GM19239 (cell line): Measurements from ENCODE around the gene ANKRD49.

Experiments used
- DNase-seq: peaks from one replicate; pipeline ENCODE4 v3.0.0; 2011; ENCODE audit warnings: low spot score; ENCODE audit not compliant: insufficient read length
- FAIRE-seq: peaks from 2 replicates; lab custom pipeline; 2011; peaks lifted over from hg19 to GRCh38; lab: Jason Lieb, UNC

The ANKRD49 gene, protein sequence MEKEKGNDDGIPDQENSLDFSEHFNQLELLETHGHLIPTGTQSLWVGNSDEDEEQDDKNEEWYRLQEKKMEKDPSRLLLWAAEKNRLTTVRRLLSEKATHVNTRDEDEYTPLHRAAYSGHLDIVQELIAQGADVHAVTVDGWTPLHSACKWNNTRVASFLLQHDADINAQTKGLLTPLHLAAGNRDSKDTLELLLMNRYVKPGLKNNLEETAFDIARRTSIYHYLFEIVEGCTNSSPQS

DNA sequence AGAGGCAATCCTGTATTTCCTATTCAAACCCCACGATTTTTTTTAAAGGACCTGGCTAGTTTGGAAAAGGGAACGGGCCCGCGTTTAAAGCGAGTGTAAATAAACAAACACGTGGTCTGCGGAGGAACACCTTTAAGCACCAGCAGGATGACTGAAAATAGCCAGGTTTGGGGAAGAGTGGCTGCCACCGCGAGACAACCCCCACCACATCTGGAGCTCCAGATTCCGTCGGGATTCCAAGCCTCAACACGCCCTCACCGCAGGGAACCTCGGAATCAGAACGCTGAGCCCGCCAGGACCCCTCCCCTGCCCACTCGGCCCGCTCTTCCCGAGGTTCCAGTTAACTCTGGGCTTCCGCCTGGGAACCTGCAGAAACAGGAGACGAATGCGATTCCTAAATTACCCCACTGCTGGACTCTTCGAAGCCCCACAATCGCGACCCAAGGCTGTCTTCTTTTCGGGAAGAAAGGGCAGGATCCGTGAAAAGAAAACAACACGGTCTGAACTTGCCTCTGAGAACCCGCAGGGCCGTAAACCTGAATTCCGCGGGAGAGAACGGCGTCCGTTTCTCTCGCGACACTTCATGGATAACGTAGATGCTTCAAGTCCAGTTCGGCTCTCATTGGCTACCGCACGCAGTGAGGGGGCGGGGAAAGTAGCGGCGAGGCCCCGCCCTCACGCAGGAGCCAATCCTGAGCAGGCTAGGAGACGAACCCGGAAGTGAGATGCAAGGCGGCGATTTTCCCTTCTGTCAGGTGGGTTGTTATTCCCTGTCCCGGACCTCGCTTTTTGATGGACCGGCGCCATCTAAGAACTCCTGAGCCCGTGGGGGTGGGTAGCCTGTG lies at the start of gene ANKRD49, which contains the start of gene MRE11:
Gene ANKRD49 (plus strand): TSS at position 704 of the 845 bp plus-strand sequence. CDS start 2,710 bp downstream, outside the sequence.
Gene MRE11 (minus strand): TSS at position 564 of the 845 bp plus-strand sequence. CDS start 1,043 bp downstream, outside the sequence.
- peak; percentile 65 for DNase-seq
- peak; percentile 100 for FAIRE-seq

DNA sequence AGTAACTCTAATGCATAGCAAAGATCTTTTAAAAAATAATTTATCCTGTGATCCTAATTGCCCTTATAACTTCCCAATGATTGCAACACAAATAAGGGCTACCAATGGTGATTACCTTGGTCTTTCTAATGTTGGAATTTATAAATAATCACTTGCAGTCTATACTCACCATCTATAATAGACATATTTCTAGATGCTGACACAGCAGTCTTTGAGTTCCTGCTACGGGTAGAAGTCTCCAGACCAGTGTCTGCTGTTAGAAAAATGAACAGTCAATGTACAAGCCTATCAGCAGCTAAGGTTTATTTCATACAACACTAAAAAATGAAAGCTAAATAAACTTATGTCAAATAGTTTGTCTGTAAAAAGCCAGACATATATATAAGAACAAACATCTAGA lies 48.1 kb upstream of the ANKRD49 start:
- no peak for DNase-seq
- FAIRE-seq = no peak

DNA sequence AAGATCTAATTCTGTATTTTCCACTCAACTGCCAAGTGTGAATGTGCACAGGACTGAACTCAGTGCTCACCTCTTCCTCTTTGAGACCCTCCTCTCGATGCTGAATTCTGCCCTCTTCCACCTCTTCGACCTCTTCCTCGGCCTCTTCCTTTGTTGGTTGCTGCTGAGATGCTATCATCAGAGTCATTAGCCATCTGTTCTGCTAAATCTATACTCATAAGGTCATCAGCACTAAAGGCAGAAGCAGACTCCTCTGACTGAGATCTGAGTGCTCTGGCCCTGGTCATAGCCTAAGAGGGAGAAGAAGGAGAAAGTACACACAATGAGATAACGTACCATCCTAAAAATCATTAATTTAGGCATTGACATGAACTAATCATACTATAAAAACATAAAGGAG lies 46.6 kb upstream of the ANKRD49 start:
- FAIRE-seq (no peak), DNase-seq (no peak)

DNA sequence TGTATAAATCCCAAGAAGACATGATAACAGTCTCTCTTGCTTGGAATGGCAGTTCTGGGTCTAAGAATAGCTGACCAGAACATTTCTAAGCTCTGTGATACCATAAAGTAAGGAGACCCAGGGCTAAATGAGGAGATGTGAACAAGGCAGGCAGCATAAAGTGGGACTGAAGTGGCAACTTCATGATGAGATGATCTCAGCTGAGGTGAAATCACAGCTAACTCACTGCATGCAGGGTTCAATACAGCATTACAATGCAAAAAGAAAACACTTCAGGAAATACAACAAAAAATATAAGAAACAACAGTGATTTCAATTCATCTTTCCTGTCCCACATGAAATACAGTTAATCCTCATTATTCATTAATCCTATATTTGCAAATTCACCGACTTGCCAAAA lies 44.8 kb upstream of the ANKRD49 start:
- FAIRE-seq (no peak), DNase-seq (no peak)

DNA sequence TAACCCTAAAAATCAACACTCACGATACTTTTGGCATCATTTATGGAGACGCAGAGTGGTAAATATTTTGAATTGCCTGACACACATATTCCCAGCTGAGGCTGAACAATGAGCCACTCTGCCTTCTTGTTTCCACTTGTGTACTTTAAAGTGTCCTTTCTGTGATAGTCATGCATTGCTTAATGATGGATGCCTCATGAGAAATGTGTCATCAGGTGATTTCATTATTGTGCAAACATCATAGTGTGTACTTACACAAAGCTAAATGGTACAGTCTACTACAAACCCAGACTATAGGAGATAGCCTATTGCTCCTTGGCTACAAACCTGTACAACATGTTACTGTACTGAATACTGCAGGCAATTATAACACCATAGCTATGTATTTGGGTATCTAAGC lies 44.3 kb upstream of the ANKRD49 start:
- DNase-seq = no peak
- no peak for FAIRE-seq

DNA sequence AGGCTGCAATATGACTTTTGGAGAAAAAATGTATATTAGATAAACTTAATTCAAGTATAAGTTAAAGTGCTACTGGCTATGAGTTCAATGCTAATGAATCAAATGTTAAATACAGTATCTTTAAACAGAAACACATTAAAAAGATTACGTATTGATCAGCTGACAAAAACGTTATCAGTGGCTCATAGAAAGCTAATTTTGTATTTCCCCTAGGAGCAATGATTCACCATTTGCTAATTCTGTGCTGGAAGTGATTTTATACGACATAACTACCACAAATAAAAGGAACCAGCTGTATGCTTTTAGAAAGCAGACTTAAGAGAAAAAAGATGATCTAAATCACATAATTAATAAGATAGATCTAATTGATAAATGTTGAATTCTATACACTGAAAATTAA lies 43.7 kb upstream of the ANKRD49 start:
- DNase-seq = no peak

DNA sequence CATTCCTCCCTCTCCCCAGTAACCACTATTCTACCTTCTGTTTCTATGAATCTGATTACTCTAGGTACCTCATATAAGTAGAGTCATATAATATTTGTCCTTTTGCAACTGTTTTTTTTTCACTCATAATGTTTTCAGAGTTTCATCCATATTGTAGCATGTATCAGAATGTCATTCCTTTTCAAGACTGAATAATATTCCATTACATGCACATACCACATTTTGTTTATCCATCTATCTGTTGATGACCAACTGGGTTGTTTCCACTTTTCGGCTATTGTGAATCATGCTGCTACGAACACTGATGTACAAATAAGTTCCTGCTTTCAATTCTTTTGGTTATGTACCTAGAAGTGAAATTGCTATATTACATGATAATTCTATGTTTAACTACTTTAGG lies 40.8 kb upstream of the ANKRD49 start:
- no peak for FAIRE-seq
- DNase-seq = no peak

More for the DNA sequence above, 43.7 kb upstream of the ANKRD49 start:
- FAIRE-seq = no peak

DNA sequence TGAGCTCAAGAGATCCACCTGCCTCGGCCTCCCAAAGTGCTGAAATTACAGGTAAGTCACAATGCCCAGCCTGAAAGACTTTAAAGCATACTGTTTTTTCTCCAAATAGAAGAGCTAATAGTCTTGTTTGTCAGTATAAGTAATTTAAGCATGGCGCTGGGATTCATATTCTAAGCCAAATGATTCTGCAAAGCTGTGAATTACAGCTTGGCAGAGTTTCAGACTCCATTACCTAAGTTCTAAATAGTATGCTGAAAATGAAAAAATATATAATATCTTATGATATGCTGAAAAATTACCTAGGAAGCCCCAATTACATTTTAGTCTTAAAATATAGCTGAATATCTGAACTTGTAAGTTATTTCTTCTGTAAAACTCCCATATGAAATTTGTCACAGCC lies 39.5 kb upstream of the ANKRD49 start:
- no peak for DNase-seq
- FAIRE-seq = no peak

DNA sequence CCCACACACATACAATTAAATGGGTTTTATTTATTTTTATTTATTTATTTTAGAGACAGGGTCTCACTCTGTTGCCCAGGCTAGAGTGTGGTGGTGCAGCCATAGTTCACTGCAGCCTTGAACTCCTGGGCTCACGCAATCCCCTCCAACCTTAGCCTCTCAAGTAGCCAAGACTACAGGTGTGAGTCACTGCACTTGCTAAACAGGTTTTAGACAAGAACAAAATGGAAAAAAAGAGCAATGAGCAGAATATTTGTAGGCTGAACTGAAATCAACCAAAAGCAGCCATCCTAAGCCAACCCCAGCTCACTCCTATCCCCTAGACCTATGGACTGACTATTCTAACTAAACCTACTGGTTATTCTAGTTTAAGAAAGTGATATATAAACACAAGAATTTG lies 37.9 kb upstream of the ANKRD49 start:
- FAIRE-seq (no peak), DNase-seq (no peak)

DNA sequence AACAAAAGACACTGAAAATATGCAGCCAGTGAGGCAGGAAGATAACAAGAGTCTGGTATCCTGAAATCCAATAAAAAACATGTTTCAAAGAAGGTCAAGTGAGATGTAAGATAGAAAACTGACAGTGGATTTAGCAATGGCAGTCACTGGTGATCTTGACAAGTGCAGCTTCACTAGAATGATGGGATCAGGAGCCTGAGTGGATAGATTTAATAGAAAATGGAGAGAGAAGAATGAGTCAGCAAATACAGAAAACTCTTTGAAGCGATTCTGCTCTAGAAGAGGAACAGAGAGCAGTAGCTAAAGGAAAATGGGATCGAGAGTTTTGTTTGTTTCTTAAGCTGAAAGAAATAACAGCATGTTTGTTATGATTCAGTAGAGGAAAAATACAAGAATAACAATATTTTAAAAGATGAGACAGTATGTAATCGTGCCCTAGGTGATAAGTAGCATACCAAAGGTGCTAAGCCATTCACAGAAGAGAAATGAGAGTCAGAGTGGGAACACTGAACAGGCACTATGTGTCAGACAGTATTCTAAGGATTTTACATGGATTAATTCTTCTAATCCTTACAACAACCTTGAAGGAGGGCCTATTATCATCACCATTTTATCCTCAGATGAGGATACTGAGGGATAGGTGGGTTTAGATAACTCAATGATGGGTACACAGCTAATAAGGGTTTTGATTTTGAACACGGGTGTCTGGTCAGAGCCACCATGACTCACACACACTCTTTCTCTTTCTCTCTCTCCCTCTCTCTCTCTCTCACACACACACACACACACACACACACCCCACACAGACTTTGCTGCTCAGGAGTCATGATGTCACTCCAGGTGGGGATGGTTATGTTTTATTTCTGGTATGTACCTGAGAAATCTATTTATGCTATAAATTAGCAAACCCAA lies 36.4 kb upstream of the ANKRD49 start:
- DNase-seq = no peak
- FAIRE-seq = peak; percentile 26

DNA sequence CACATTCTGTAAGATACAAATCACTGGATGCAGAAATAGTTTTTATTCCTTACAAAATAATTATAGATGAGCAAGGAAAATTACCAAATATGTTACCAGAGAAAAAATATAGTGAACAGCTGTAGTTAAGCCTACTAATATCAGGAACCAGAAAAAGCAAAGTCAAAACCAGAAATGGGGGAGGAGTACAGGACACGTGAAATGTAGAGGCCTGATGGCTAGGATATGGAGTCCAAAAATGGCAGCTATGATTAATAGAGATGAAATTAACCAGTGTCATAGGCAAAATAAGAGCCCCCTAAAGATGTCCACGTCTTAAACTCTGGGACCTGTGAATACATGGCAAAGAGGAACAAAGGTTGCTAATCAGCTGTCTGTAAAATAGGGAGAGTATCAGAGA lies 34.2 kb upstream of the ANKRD49 start:
- no peak for FAIRE-seq
- DNase-seq = no peak

DNA sequence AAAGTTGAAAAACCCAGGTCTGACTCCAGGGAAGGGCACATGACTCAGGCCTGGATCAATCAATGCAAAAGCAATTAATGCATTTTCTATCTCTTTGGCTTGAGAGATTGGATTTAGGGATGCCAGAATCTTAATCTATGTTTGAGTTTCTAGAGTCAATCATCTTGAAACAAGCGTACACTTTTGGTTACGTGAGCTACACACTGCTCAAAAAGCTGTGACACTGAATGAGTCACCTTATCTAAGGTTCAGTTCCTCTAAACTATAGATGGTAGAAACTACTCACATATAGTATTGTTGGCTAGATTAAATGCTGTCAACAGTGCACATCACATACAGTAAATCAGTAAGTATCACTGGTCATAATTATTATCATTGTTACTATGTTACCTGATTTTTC lies 24.4 kb upstream of the ANKRD49 start:
- peak; percentile 71 for FAIRE-seq
- no peak for DNase-seq

DNA sequence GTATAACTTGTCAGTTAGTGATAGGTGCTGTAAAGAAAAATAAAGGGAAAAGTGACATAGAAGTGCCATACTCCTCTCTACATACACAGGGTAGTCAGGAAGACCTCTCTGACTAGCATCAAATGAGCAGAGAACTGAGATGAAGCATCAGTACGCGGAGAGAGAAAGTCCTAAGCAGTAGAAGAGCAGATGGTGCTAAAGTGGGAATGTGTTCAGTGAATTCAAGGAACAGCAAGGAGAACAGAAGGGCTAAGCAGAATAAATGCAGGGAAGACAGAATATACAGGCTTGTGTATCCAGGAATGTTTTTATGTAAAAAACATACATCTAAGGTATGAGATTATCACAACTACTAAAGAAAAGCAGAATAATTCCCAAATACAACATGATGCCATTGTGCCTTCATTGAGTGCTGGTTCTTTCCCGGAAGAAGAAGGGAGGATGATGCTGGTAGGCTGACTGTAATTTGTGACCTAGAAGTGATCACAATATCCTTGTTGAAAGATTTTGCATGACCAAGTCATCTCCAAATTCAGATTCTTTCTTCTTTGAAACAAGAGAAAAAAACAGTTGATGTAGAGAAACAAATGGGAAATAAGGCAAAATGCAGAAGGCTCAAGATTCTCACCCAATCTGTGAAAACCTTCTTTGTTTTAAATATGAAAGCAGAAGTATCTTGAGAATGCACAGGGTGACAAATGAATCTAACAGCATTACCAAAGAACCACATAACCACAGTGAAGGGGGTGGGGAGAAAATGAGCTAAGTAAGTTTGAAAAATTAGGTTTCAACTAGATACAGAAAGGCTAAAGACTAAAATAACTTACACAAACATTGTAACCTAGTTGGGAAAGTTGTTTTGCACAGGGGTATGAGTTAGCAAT lies 20.6 kb upstream of the ANKRD49 start:
- DNase-seq = peak; percentile 18
- FAIRE-seq = peak; percentile 92

DNA sequence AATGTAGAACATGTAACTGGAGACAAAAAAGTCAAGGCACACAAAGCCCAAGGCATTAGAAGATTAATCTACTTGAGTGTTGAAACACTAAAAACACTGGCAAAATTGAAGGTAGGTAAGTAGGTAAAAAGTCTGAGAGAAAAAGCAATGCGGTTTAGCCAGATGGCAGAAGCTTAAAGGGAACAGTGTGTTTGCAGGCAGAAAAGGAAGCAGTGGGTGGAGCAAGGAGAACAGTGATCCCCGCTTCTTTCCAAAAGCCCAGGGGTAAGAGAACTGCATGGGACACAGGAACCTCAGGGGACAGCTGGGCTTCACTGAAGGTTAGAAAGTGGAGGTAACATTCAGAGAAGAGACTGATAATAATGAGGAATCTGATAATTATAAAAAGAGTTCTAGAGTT lies 16.2 kb upstream of the ANKRD49 start:
- DNase-seq (no peak), FAIRE-seq (no peak)

DNA sequence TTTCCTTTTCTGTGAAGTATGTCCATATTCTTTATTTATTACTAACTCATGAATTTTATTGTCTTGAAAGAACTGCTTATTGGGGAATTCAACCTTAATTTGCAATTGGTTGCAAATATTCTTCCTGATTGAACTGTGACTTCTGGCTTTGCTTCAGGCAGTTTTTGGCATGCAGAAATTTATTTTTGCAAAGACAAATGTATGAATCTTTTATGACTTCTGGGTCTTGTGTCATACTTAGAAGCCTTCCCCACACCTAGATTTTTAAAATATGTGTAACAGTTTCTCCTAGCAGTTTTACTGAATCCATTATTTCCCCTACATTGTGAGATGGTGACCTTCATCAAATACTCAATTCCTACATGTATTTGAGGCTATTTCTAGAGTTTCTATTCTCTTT lies 12.4 kb upstream of the ANKRD49 start:
- FAIRE-seq = no peak
- DNase-seq = no peak

DNA sequence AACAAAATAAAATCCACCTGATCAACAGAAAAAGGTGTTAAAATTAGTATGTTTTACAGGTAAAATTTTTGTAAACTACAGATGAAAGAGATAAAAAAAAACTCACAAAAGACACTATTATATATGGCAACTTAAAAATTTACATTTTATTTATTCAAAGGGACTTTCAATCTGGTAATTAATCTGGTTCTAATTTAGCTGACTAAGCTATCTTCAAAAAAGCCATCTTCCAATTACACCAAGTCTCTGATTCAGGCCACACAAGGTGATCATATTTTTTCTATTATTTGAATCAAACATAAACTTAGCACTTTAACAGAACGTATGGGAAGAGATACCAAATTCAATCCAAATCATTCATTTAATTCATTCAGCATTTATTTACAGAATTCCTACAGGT lies 7.7 kb upstream of the ANKRD49 start:
- DNase-seq (no peak), FAIRE-seq (no peak)

DNA sequence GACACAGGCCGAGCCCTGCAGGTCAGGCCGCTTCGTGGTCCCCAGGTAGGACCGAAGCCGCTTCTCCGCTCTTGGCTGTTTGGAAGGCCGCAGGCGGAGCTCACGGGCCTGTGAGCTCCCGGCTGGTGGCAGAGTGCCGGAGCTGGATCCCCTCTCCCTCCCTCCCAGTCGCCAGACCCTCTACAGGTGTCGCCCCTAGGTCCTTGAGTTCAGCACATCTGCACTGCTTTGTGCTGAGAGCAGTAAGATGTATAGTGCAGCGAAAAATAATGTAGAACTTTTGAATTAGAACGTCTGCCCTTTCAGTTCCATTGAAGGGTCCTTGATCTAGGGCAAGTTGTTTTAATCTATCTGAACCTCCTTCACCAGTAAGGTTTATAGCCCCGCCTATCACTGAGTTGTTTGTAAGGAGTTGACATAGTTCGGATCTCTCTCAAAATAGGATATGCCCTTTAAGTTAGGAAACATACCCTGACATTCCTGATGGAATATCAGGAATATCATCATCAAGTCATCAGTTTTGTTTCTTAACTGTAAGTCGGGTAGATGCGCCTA lies 419 bp downstream of the ANKRD49 start:
- DNase-seq (no peak), FAIRE-seq (no peak)

DNA sequence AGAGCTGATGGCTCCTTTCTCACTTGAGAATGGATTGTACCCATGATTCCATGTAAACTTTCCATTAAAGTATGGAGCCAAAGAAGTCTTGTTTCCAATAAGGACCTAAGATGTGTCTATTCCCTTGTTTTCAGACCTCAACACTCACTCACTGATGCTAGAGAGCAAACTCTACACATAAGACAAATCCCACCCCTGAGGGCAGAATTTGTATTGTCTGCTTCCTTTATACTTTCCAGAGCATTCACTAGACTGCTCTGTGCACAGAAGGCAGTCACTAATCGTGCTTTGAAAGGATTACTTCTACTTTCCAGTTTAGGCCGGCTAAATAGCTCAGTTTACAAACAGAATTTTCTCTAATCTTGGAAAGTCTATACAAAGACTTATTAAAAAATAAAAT lies 6.4 kb downstream of the ANKRD49 start:
- DNase-seq (no peak), FAIRE-seq (no peak)

DNA sequence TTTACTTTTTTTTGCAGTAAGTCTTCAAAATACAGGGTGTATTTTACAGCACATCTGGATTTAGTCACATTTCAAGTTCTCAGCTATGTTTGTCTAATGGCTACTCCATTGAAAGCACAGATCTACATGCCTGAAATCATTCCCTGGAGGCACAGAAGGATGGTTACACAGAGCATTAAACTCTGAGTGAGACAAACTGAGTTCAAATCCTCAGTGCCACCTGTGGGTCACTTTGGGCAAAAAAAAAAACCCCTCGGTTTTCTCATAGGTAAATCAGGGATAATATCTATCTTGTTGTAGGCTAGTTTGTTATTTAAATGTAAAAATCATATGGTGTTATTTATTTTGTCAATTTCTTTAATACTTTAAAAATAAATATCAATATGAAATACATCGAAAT lies 7.7 kb downstream of the ANKRD49 start:
- no peak for FAIRE-seq

More for the DNA sequence above, 7.7 kb downstream of the ANKRD49 start:
- DNase-seq = no peak
